Measurements from ENCODE around the gene IPO5.

Gene IPO5

GRCh38 chr13:98059276-98059675 lies 105.8 kb downstream of the IPO5 start:
- DNase-seq (ENCODE audit: low read depth in 2 of 2) = no peak

GRCh38 chr13:98060282-98060681 lies 106.8 kb downstream of the IPO5 start:
- DNase-seq (ENCODE audit: low read depth in 2 of 2) = no peak

GRCh38 chr13:98065468-98065867 lies 112.0 kb downstream of the IPO5 start:
- DNase-seq (ENCODE audit: low read depth in 2 of 2) = no peak

- no peak for DNase-seq (ENCODE audit: low read depth in 2 of 2)
Measured at GRCh38 chr13:98066636-98067035, 113.2 kb downstream of the IPO5 start.

GRCh38 chr13:98068521-98068920 lies 115.0 kb downstream of the IPO5 start:
- no peak for DNase-seq (ENCODE audit: low read depth in 2 of 2)

GRCh38 chr13:98069985-98070384 lies 116.5 kb downstream of the IPO5 start:
- no peak for DNase-seq (ENCODE audit: low read depth in 2 of 2)

GRCh38 chr13:98071316-98071715 lies 117.8 kb downstream of the IPO5 start:
- DNase-seq (ENCODE audit: low read depth in 2 of 2) = no peak

GRCh38 chr13:98072476-98072875 lies 119.0 kb downstream of the IPO5 start:
- DNase-seq (ENCODE audit: low read depth in 2 of 2) = no peak
